Endothelial cell (in vitro differentiated cells): Measurements from ENCODE around the gene SURF2. TPM values are rescaled to one million over a fixed set of nuclear protein-coding genes. Genes with fewer than 3 reads are reported as not detected.
A peak's percentile ranks its signal among the peaks of the same experiment; 100 is the strongest.

Experiments
- DNase-seq: peaks from one replicate; pipeline ENCODE4 v3.0.0; 2021; ENCODE audit warnings: low spot score
- H3K27ac Mint-ChIP-seq: one replicate; pipeline ENCODE4 v1.8.0; 2021; ENCODE audit warnings: mixed read lengths, inconsistent platforms; ENCODE audit not compliant: unreplicated experiment
- H3K27me3 Mint-ChIP-seq: one replicate; pipeline ENCODE4 v1.8.0; 2021; ENCODE audit warnings: mild to moderate bottlenecking, moderate library complexity, mixed read lengths, inconsistent platforms; ENCODE audit not compliant: unreplicated experiment
- H3K36me3 Mint-ChIP-seq: one replicate; pipeline ENCODE4 v1.8.0; 2021; ENCODE audit warnings: mild to moderate bottlenecking, low read depth, mixed read lengths, inconsistent platforms; ENCODE audit not compliant: unreplicated experiment
- H3K4me1 Mint-ChIP-seq: one replicate; pipeline ENCODE4 v1.8.0; 2021; ENCODE audit warnings: mild to moderate bottlenecking, mixed read lengths, inconsistent platforms; ENCODE audit not compliant: unreplicated experiment
- H3K4me3 Mint-ChIP-seq: one replicate; pipeline ENCODE4 v1.8.0; 2021; ENCODE audit warnings: mild to moderate bottlenecking, mixed read lengths, inconsistent platforms; ENCODE audit not compliant: unreplicated experiment
- H3K9me3 Mint-ChIP-seq: one replicate; pipeline ENCODE4 v1.8.0; 2021; ENCODE audit warnings: mixed read lengths, inconsistent platforms; ENCODE audit not compliant: unreplicated experiment
- total RNA-seq: library from RNA; stranded (reverse); fragmentation: NEBNext Ultra II Directional; extraction: Animal tissue kit (Norgen Biotek cat#: 25700); gene quantifications from one replicate; pipeline ENCODE4 v1.2.1, GENCODE V29; 2021; ENCODE audit not compliant: unreplicated experiment
- TF ChIP-seq, protein P1 (sequence below): fragments of 200-600 bp; sonication (generic); IDR thresholded peaks from one replicate; pipeline ENCODE4 v1.5.0; 2021; ENCODE audit warnings: antibody characterized with exemption; ENCODE audit not compliant: unreplicated experiment

Gene SURF2
- total RNA-seq, 1 donor from 2014 or later, result 11.9 TPM

DNA sequence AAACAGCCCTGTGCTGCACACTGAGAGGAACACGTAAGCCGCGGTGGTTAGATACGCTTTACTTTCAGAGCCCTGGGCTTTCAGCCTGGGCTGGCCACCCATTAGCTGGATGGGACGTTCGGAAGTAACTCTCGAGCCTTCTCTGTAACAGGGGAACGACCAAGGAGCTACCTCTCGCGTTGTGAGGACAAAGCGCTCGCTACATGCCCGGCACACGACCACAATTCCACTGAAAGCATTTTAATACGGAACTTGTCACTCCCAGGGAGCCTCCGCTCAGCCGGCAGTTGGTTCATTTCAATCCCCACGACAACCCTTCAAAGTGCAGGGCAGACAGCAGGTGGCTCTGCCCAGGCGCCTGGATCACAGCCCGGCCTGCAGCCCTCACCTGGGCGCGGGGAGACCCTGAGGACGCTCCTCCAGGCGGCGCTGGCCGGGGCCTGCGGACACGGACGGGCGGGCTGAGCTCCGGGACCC, 431 bp upstream of the SURF2 start:
- Mint-ChIP-seq H3K27ac (peak overlapping the region; percentile 81), H3K36me3 (peaks cover 34% of the 10 kb centered on the region), H3K4me1 (peaks cover 6% of the 10 kb centered on the region), H3K27me3 (peaks cover 5% of the 10 kb centered on the region), H3K4me3 (peak overlapping the region; percentile 98), H3K9me3 (no peaks in the 10 kb centered on the region)
- TF ChIP-seq, protein P1, sequence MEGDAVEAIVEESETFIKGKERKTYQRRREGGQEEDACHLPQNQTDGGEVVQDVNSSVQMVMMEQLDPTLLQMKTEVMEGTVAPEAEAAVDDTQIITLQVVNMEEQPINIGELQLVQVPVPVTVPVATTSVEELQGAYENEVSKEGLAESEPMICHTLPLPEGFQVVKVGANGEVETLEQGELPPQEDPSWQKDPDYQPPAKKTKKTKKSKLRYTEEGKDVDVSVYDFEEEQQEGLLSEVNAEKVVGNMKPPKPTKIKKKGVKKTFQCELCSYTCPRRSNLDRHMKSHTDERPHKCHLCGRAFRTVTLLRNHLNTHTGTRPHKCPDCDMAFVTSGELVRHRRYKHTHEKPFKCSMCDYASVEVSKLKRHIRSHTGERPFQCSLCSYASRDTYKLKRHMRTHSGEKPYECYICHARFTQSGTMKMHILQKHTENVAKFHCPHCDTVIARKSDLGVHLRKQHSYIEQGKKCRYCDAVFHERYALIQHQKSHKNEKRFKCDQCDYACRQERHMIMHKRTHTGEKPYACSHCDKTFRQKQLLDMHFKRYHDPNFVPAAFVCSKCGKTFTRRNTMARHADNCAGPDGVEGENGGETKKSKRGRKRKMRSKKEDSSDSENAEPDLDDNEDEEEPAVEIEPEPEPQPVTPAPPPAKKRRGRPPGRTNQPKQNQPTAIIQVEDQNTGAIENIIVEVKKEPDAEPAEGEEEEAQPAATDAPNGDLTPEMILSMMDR, result no peak
- DNase-seq, result peak; percentile 27

DNA sequence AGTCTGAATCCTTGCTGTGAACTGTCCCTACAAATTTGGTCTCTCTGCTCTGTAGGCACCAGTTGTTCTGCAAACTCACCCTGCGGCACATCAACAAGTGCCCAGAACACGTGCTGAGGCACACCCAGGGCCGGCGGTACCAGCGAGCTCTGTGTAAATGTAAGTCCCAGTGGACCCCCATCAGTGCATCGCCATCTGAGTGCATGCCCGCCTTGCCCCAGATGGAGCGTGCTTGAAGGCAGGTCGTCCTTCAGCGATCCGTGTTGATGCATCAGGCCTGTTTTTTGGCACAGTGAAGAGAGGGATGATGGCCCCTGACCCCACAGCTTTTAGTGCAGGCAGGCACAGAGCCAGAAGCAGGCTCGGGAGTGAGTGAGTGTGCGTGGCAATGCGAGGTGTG, 1.3 kb downstream of the SURF2 start:
- Mint-ChIP-seq H3K9me3 (no peaks in the 10 kb centered on the region), H3K4me1 (peaks cover 6% of the 10 kb centered on the region), H3K27me3 (peaks cover 5% of the 10 kb centered on the region), H3K36me3 (peaks cover 35% of the 10 kb centered on the region), H3K27ac (no peak overlapping the region), H3K4me3 (peak overlapping the region; percentile 87)
- DNase-seq, result no peak
- TF ChIP-seq, protein P1, result no peak

DNA sequence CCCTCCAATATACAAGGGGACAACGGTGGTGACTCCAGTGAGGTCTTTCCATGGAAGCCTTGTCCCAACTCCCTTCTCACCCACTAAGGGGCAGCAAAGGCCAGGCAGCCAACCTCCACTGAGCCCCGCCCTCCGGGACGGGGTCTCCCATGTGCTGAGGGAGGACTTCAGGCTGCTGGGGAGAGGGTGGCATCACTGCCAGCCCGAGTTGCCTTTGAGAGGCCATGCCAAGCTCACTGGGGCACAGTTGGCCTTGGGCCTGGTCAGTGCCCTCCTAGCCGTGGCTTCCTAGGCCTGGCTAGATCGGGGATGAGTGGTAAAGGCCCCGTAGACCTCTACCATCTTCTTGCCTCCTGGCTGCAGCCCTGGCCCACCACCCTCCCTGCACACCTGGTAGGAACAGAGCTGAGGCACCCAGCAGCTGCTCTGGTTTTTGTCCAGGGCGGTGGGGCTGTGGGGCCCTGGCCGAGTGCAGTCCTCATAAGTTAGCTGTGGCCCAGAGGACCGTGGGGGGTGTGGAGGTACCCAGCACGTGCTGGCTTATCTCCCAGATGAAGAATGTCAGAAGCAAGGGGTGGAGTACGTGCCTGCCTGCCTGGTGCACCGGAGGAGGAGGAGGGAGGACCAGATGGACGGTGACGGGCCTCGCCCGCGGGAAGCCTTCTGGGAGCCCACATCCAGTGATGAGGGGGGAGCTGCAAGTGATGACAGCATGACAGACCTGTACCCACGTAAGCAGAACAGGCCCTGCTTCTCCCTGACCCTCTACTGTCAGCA, 3.2 kb downstream of the SURF2 start:
- H3K27ac Mint-ChIP-seq, result no peak overlapping the region
- TF ChIP-seq, protein P1, result no peak
- peaks cover 6% of the 10 kb centered on the region for H3K4me1 Mint-ChIP-seq
- peaks cover 42% of the 10 kb centered on the region for H3K36me3 Mint-ChIP-seq
- no peak overlapping the region for H3K4me3 Mint-ChIP-seq
- peaks cover 5% of the 10 kb centered on the region for H3K27me3 Mint-ChIP-seq
- no peaks in the 10 kb centered on the region for H3K9me3 Mint-ChIP-seq
- peak; percentile 35 for DNase-seq

DNA sequence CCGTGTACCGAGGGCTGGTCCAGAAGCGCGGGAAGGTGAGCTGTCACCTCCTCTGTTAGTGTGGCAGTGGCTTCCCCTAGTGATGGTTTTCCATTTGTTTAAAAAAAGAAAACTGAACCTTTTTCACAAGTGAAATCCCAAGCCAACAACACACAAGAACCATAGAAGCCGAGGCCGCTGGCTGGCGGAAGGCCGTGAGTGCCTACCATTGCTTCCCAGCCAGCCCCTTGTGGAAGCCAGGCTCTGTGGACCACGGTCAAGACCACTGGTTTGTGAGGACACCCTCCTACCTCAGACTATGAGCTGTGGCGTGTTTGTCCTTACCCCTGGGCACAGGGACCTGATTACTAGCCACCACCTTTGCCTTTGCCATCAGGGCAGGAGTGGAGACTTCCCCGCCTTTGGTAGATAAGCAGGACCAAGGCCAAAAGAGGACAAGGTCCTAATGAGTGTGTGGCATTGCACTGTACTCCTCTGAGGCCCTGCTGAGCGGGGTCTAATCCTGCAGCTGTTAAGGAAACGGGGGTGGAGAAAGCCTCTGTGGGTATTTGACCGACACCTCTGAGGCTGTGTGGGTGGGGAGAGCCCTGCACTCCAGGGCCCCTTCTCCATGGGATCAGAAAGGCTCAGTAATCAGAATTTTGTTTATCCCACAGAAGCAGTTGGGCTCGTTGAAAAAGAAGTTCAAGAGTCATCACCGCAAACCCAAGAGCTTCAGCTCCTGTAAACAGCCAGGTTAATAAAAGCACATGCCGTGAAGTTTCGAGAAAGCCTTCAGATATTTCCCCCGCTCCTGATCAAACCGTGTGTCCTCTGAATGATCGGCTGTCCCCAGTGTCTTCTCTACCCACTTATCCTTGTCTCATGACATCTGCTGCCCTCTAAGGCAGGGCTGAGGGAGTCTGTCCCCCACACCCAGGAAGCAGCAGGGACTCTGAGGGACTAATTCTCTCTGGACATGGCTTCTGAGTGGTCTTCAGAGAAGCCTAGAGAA, 4.3 kb downstream of the SURF2 start:
- Mint-ChIP-seq H3K27me3 (peaks cover 5% of the 10 kb centered on the region), H3K4me3 (peak overlapping the region; percentile 19), H3K4me1 (peaks cover 6% of the 10 kb centered on the region), H3K9me3 (no peaks in the 10 kb centered on the region), H3K27ac (no peak overlapping the region), H3K36me3 (peaks cover 44% of the 10 kb centered on the region)
- DNase-seq, result no peak
- TF ChIP-seq, protein P1, result no peak
